SK-N-MC (cell line): ENCODE measurements around the gene EXT2.

Experiments
- DNase-seq: peaks from one replicate; pipeline ENCODE4 v3.0.0-alpha.2; 2011; ENCODE audit warnings: low read depth, low spot score
- H3K27ac ChIP-seq: fragments of 200-600 bp; sonication (generic); 2 replicates; pipeline ENCODE4 v1.5.1; 2016; ENCODE audit warnings: mixed run types
- H3K36me3 ChIP-seq: fragments of 200-600 bp; sonication (generic); 2 replicates; pipeline ENCODE4 v1.6.1; 2017; ENCODE audit warnings: antibody characterized with exemption, low read length, mixed read lengths; ENCODE audit not compliant: insufficient read depth
- H3K4me3 ChIP-seq: fragments of 200-600 bp; sonication (generic); 2 replicates; pipeline ENCODE4 v1.5.1; 2016
- H3K9ac ChIP-seq: fragments of 200-600 bp; sonication (generic); 2 replicates; pipeline ENCODE4 v1.8.0; 2017; ENCODE audit warnings: mixed run types, mixed read lengths; ENCODE audit not compliant: insufficient read length
- H3K9me3 ChIP-seq: fragments of 200-600 bp; sonication (generic); 2 replicates; pipeline ENCODE4 v1.6.1; 2017; ENCODE audit warnings: low read depth, mild to moderate bottlenecking, antibody characterized with exemption, low read length, moderate library complexity, mixed read lengths
- EZH2 ChIP-seq: fragments of 200-600 bp; sonication (generic); IDR thresholded peaks from one replicate; pipeline ENCODE4 v1.6.1; 2017; ENCODE audit warnings: antibody characterized with exemption
- FOXP2 ChIP-seq: optimal IDR thresholded peaks from 2 replicates; pipeline ENCODE3; 2011; ENCODE audit warnings: mild to moderate bottlenecking, moderate library complexity; ENCODE audit not compliant: insufficient read depth; ENCODE audit errors: extremely low read length, control extremely low read depth
- POLR2AphosphoS5 ChIP-seq: IDR thresholded peaks from 2 replicates; pipeline ENCODE4 v1.6.1; 2012; ENCODE audit warnings: mild to moderate bottlenecking, low read depth, low read length, borderline replicate concordance

The EXT2 gene

DNA sequence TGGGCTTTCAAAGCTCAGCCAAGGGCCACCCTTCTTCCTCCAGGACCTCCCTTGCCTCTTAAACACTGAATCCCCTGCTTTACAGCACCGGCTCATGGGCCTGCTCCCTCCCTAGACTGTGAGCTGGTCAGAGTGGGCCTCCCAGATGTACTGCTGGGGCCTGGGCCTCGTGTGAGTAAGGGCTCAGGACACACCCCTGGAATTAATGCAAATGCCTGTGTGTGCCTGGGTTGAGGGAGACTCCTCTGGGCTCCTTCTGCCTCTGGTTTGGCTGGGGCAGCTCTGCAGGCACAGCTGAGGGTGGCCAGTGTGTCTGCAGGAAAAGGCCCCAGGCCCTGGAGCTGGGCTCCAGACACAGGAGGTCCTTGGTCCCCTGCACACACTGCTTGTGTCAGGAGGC, 190.3 kb downstream of the EXT2 start:
- no peak for TF ChIP-seq POLR2AphosphoS5
- TF ChIP-seq EZH2, result no peak
- Histone ChIP-seq H3K4me3 (no peak overlapping the region), H3K36me3 (peaks cover 20% of the 10 kb centered on the region; the same call in 1 of the 2 replicates), H3K27ac (peak overlapping the region; percentile 57; the same call in 1 of the 2 replicates), H3K9ac (no peak overlapping the region), H3K9me3 (no peaks in the 10 kb centered on the region)
- DNase-seq, result no peak

DNA sequence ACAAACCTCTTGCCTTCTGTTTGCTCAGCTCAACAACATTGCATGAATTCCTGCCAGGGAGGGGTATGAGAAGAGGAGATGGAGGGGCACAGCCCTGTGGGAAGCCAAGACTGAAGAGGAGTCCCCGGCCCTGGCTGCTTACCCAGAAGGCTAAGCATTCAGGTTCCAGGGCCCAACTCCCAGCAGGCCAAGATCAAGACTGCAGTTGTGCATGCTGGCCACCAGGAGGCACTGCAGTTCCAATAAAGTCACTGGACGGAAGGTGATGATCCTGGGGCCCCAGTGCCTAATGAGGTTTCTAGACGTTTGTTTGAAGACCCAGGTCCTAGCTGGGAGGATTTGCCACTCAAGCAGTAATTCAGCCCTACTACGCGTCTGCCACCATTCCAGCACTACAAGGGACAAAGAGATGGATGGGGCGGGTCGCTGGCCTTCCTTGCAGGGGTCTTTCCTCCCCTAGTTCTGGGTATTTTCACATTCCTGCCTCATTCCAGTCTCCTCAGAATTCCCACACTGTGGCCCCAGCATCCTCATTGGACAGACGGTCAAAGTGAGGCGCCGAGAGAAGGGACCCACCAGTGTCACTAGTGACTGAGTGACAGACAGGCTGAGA, 190.9 kb downstream of the EXT2 start:
- H3K36me3 ChIP-seq, result peaks cover 16% of the 10 kb centered on the region; the same call in 1 of the 2 replicates
- no peak for DNase-seq
- H3K9ac ChIP-seq, result no peak overlapping the region

DNA sequence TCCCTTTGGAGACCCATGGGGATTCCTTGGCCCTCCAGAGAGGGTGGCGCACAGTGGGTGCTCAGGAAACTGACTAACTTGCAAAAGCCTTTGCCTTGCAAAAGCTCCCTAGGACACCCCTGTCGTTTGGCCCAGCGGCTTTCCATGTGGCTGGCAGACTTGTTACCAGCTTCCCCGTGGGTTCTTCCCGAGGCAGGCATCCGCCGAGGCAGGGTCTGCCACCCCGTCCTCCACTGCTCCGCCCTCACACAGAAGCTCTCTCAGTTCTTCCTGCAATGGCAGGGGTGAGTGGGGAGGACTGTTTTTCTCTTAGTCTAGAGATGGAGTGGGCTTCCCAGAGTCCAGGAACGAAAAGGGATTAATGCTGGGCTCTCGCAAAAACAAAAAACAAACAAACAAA, 191.4 kb downstream of the EXT2 start:
- Histone ChIP-seq H3K9ac (no peak overlapping the region), H3K4me3 (no peak overlapping the region), H3K9me3 (no peaks in the 10 kb centered on the region), H3K27ac (no peak overlapping the region), H3K36me3 (peaks cover 11% of the 10 kb centered on the region; the same call in 1 of the 2 replicates)
- TF ChIP-seq POLR2AphosphoS5 (no peak), EZH2 (no peak), FOXP2 (no peak)
- DNase-seq, result no peak

More for the DNA sequence above, 190.9 kb downstream of the EXT2 start:
- no peak overlapping the region for H3K4me3 ChIP-seq
- no peak overlapping the region for H3K27ac ChIP-seq
- no peaks in the 10 kb centered on the region for H3K9me3 ChIP-seq
- TF ChIP-seq EZH2 (no peak), FOXP2 (no peak), POLR2AphosphoS5 (no peak; the same call in 1 of the 2 replicates)

DNA sequence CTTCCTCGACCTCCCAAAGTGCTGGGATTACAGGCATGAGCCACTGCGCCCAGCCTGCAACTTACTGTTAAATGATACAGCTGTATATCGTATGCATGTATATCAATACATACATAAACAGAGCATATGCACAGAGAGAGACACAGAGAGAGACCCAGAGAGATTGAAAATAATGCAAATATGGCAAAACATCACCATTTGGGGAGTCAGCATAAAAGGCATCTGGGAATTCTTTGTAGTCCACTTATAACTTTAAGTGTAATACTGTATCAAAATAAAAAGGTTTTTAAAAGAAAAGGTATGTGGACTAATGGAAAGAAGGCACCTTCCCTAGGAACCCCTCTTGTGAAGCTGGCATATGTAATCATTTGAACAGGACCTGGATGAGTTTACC, 192.7 kb downstream of the EXT2 start:
- no peaks in the 10 kb centered on the region for H3K9me3 ChIP-seq
- H3K27ac ChIP-seq, result 0 out of 2 replicates have a peak overlapping the region, but pooled peaks have one; percentile 27
- no peak for DNase-seq
- peaks cover 3% of the 10 kb centered on the region; the same call in 1 of the 2 replicates for H3K36me3 ChIP-seq
- H3K9ac ChIP-seq, result no peak overlapping the region
- TF ChIP-seq FOXP2 (no peak), EZH2 (no peak), POLR2AphosphoS5 (no peak)
- no peak overlapping the region for H3K4me3 ChIP-seq

DNA sequence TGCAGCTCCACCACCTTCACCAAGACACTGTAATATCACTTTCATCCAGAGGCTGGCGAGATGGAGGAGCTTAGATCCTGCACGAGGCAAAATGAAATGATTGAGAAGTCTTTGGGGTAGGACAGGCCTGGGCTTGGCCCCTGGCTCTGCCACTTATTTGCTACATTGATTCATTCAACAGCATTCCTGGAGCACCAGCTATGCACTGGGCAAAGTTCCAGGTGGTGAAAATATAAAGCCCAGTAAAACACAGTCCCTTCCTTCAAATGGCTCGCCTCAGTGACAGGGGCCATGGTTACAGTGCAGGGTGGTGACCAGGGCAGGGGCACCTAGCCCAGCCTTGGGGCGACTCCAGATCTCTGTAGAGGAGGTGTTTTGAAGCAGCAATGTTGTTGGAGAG, 194.7 kb downstream of the EXT2 start:
- Histone ChIP-seq H3K36me3 (peaks cover 2% of the 10 kb centered on the region; the same call in 1 of the 2 replicates), H3K9me3 (no peaks in the 10 kb centered on the region), H3K27ac (peak overlapping the region; percentile 35; the same call in 1 of the 2 replicates), H3K9ac (no peak overlapping the region), H3K4me3 (no peak overlapping the region)
- DNase-seq, result no peak
- no peak for TF ChIP-seq EZH2
- TF ChIP-seq FOXP2, result no peak
- TF ChIP-seq POLR2AphosphoS5, result no peak
